DOHH2 (cell line): ENCODE results near the gene ABCG1.

Experiments used
- CTCF ChIP-seq: fragments of 200-600 bp; sonication (generic); IDR thresholded peaks from one replicate; pipeline ENCODE4 v1.5.1; 2014; ENCODE audit warnings: antibody characterized with exemption, mild to moderate bottlenecking, low read depth, low read length; ENCODE audit not compliant: poor library complexity, severe bottlenecking
- EZH2phosphoT487 ChIP-seq: fragments of 200-600 bp; sonication (generic); IDR thresholded peaks from 2 replicates; pipeline ENCODE4 v1.6.1; 2017; ENCODE audit warnings: borderline replicate concordance, mild to moderate bottlenecking, antibody characterized with exemption, low read length, moderate library complexity, mixed read lengths

GRCh38 chr21:42195378-42196031, 23.4 kb upstream of the ABCG1 start:
- TF ChIP-seq CTCF, result no peak
- TF ChIP-seq EZH2phosphoT487, result no peak
